SJSA1 (cell line): ENCODE measurements around the gene PPT1. TPM values are rescaled to one million over a fixed set of nuclear protein-coding genes. Genes with fewer than 3 reads are reported as not detected.
"Not testable (repeated sequence)": the region's sequence is repeated elsewhere in the genome, so short reads cannot be mapped to it uniquely, and the experiment has no call there.

Experiments used
- DNase-seq, 2 experiments: peaks; one replicate each; pipeline ENCODE4 v3.0.0-alpha.2; 2015 to 2020; ENCODE audit warnings: low spot score in 2 of 2, low read depth in 1 of 2
- H3K27ac ChIP-seq: fragments of 250-450 bp; sonication (Bioruptor Pico); 2 replicates; pipeline ENCODE4 v1.5.1; 2020; ENCODE audit warnings: mild to moderate bottlenecking, moderate library complexity
- H3K27me3 ChIP-seq: fragments of 250-450 bp; sonication (Bioruptor Pico); replicated peaks from 2 replicates; pipeline ENCODE4 v1.5.1; 2020; ENCODE audit warnings: mild to moderate bottlenecking, moderate library complexity
- H3K36me3 ChIP-seq: fragments of 250-450 bp; sonication (Bioruptor Pico); 2 replicates; pipeline ENCODE4 v1.5.1; 2020; ENCODE audit warnings: mild to moderate bottlenecking
- H3K4me1 ChIP-seq: fragments of 250-450 bp; sonication (Bioruptor Pico); replicated peaks from 2 replicates; pipeline ENCODE4 v1.6.1; 2021; ENCODE audit warnings: mild to moderate bottlenecking
- H3K4me3 ChIP-seq: fragments of 250-450 bp; sonication (Bioruptor Pico); 2 replicates; pipeline ENCODE4 v1.5.1; 2020; ENCODE audit warnings: mild to moderate bottlenecking
- H3K9me3 ChIP-seq: fragments of 250-450 bp; sonication (Bioruptor Pico); replicated peaks from 2 replicates; pipeline ENCODE4 v1.5.1; 2020; ENCODE audit warnings: mild to moderate bottlenecking
- total RNA-seq: library from RNA; depleted of rRNA; stranded (reverse); fragments of >200 nt; shearing (Covaris generic); gene quantifications from 2 replicates; pipeline ENCODE4 v1.2.3, GENCODE V29; 2014

The PPT1 gene
- total RNA-seq, 1 experiment from 2014 or later, result 109 TPM

DNA sequence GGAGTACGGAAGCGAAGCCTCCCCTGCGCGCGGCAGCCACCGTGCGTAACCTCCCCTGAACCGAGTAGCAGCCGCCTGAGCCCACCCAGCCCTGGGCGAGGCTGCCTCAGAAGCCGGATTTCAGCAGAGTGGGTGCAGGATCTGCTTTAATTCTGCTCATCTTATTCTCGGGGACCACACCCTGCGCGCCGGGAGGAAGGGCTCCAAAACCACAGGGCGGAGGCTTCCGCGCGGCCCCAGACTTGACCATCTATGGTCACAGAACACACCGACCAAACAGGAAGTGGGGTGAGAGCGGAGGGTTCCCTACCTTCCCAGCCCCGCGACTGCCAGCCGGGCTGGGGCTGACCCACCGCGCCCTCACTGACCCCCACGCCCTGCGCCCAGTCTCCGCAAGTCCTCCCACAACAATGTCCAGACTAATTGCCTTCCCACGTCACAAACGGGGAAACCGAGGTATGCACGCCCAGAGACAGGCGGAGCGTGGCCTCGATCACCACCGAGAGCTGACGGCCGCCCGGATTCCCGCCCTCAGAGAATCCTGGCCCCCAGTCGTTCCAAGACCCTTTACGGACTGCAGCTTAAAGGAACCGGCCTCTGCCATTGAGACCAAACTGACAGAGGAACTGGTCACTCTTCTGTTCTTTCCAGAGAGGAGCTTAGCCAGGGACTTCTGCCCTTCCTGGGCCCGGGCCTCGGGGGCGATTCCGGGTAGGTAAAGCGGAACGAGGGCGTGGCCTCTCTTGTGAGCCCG lies 57.1 kb downstream of the PPT1 start:
- Histone ChIP-seq H3K27ac (peak overlapping the region; percentile 98), H3K27me3 (no peaks in the 10 kb centered on the region), H3K4me3 (peak overlapping the region; percentile 83), H3K36me3 (peaks cover 36% of the 10 kb centered on the region), H3K4me1 (peaks cover 34% of the 10 kb centered on the region), H3K9me3 (no peaks in the 10 kb centered on the region)
- peak; percentile 97 for DNase-seq

DNA sequence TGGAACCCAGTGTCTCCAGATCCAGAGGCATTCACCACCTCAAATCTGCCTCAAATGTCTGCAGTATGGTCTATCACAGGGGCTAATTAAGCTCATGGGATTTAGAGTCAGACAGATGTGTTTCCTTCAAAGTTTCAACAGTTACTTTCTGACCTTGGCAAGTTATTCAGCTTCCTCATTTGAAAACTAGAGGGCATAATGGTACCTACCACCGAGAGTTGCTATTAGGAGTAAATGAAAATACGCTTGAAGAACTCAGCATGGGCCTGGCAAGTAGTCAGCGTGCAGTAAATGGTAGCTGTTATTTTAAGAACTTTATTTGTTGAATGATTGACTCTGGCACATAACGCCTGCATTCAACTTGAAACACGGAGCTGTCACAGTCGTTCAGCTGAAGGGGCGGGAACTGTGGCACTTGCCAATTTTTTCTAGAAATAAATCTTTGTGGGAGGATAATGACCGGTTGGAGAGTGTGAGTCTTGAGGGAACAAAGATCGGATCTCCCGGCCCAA lies 57.8 kb downstream of the PPT1 start:
- peak overlapping the region; percentile 83 for H3K4me3 ChIP-seq
- H3K36me3 ChIP-seq, result peaks cover 33% of the 10 kb centered on the region
- no peaks in the 10 kb centered on the region for H3K27me3 ChIP-seq
- DNase-seq, result no peak
- no peaks in the 10 kb centered on the region for H3K9me3 ChIP-seq
- peaks cover 33% of the 10 kb centered on the region for H3K4me1 ChIP-seq
- H3K27ac ChIP-seq, result peak overlapping the region; percentile 98

DNA sequence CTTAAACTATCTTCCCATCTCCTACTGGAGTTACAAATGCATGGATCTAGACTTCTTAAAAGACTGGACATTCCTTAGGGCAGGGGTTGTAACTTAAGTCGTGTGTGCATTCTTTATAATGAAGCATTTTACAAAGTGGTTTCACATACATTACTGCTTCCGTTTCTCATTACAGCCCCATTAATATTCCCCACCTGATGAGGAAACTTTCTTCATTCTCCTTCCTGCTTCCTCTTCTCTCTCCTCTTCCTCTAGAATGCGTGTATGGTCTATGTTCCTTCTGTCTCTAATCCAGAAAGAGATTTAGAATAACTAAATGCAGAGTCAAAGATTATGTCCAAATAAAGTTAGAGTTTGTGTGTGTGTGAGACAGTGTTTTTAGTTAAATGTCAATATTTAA lies 58.4 kb downstream of the PPT1 start:
- Histone ChIP-seq H3K4me1 (peaks cover 33% of the 10 kb centered on the region), H3K4me3 (no peak overlapping the region), H3K36me3 (peaks cover 30% of the 10 kb centered on the region), H3K9me3 (no peaks in the 10 kb centered on the region), H3K27me3 (no peaks in the 10 kb centered on the region), H3K27ac (peak overlapping the region; percentile 98)
- no peak for DNase-seq

DNA sequence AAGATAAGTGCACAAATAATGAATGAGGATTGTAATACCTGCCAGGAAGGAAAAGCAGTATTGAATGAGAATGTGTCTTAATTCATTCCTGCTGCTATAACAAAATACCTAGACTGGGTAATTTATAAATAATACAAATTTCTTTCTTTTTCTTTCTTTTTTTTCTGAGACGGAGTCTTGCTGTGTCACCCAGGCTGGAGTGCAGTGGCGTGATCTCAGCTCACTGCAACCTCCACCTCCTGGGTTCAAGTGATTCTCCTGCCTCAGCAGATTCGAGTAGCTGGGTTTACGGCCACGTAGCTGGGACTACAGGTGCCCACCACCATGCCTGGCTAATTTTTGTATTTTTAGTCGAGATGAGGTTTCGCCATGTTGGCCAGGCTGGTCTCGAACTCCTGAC lies 59.8 kb downstream of the PPT1 start:
- Histone ChIP-seq H3K4me1 (peaks cover 26% of the 10 kb centered on the region), H3K36me3 (peaks cover 17% of the 10 kb centered on the region)
- not testable (repeated sequence) for DNase-seq, H3K9me3 ChIP-seq, H3K4me3 ChIP-seq, H3K27ac ChIP-seq, H3K27me3 ChIP-seq

DNA sequence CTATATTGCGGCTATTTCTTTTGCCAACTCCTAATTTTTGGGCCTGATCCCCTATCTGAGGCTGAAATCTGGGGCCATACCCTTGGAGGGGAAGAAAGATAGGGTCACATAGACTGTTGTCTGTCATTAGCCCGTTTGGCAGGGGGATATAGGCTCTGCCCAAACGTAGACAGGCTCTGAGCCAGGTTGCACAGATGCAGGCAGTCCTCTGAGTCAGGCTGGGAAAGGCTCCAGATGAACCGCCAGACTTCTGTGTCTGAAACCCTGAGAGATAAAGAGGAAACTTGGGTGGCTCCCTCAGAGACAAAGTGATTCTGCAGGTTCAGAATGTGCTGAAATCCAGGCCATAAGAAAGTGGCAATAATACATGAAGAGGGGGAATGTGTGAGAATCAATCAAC lies 60.5 kb downstream of the PPT1 start:
- peaks cover 25% of the 10 kb centered on the region for H3K4me1 ChIP-seq
- H3K27ac ChIP-seq, result no peak overlapping the region
- no peaks in the 10 kb centered on the region for H3K9me3 ChIP-seq
- H3K36me3 ChIP-seq, result peaks cover 12% of the 10 kb centered on the region
- no peak overlapping the region for H3K4me3 ChIP-seq
- no peak for DNase-seq
- no peaks in the 10 kb centered on the region for H3K27me3 ChIP-seq

DNA sequence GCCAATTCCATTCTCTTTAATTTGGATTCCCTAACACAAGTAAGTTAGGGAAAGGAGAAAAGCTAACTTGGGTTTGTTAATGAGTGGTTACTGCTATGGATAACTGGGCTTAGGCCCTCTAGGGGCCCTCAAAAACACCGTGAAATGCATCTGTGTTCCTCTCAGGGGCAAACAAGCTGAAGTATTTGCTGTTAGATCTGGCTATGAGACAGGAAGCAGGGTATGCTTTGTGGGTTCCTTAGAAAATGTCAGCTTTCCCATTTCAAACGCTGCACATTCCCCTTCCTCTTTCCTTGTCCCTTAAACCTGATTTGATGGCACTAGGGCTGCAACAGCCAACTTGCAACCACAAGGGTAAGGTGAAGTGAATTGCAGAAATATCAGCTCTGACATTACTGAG lies 62.2 kb downstream of the PPT1 start:
- no peak overlapping the region for H3K27ac ChIP-seq
- H3K4me1 ChIP-seq, result peaks cover 38% of the 10 kb centered on the region
- no peak overlapping the region for H3K4me3 ChIP-seq
- no peaks in the 10 kb centered on the region for H3K36me3 ChIP-seq
- no peak for DNase-seq
- no peaks in the 10 kb centered on the region for H3K9me3 ChIP-seq
- H3K27me3 ChIP-seq, result no peaks in the 10 kb centered on the region

DNA sequence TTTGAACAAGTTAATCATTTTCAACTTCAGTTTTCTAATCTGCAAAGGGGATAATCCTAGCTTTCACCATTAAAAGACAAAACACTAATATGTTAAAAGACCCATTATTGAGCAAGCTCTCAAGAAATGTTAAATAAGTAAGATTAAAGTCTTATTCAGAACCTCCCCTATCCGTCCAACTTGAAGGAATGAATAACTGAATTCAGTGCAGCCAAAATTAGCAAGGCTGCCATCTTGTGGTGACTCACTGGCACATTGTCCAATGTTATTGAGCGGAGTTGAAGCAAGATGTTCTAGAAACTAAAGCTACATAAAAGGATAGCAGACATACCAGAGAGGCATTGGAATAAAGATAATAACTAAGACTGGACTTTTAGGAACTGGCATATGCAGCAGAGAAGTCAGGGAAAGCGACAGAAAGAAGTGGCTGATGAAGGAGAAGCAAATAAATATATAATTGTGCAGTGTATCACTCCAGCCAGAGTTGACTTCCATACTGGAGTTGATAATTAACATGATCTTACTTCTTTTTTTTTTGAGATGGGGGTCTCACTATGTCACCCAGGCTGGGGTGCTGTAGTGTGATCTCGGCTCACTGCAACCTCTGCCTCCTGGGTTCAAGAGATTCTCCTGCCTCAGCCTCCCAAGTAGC lies 64.7 kb downstream of the PPT1 start:
- peak; percentile 55 to 56 for DNase-seq
- no peak overlapping the region for H3K27ac ChIP-seq
- no peaks in the 10 kb centered on the region for H3K9me3 ChIP-seq
- H3K36me3 ChIP-seq, result no peaks in the 10 kb centered on the region
- peaks cover 27% of the 10 kb centered on the region for H3K4me1 ChIP-seq
- no peaks in the 10 kb centered on the region for H3K27me3 ChIP-seq
- no peak overlapping the region for H3K4me3 ChIP-seq

DNA sequence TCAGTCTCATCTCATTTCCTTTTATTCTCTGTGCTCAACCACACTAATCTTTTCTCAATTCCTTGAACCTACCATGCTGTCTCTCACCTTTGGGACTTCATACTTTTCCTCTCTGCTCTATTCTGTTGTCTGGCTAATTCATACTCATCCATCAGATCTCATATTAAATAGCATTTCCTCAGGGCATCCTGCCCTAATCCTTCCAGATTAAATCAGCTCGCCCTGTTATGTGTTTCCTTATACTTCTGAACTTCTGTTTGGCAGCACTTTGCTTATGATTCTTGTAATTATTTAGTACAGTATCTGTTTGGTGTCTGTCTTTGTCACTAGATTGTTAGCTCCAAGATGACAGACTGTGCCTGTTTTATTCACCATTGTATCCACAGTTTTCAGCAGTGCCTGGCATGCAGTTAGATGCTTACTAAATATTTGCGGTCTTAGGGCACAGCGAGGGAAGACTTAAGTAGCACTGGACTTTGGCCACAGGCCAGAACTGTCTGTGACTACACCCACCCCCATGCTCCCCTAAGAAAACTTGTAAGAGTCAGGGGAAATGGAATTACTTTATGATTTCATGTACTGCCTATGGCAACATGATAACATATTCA lies 66.4 kb downstream of the PPT1 start:
- Histone ChIP-seq H3K9me3 (peaks cover 5% of the 10 kb centered on the region), H3K4me3 (no peak overlapping the region), H3K4me1 (peaks cover 21% of the 10 kb centered on the region), H3K27me3 (no peaks in the 10 kb centered on the region), H3K27ac (peak overlapping the region; percentile 11; the same call in 1 of the 2 replicates), H3K36me3 (no peaks in the 10 kb centered on the region)
- peak; percentile 65 to 74 for DNase-seq

DNA sequence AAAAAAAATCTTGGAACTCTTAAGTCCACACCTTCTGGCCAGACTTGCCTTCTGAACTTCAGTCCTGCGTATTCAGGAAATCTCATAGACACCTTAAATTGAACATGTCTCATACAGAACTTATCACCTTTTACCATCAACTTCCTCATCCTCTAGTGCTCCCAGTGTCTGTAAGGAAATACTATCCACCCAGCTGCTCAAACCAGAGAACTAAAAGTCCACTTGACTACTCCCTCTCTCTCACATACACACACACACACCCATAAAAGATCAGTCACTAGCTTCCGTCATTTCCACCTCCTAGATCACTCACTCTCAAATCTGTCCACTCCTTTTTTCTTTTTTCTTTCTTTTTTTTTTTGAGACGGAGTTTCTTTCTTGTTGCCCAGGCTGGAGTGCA lies 67.4 kb downstream of the PPT1 start:
- Histone ChIP-seq H3K4me1 (peaks cover 21% of the 10 kb centered on the region), H3K36me3 (no peaks in the 10 kb centered on the region), H3K27me3 (no peaks in the 10 kb centered on the region), H3K27ac (no peak overlapping the region), H3K9me3 (peaks cover 5% of the 10 kb centered on the region), H3K4me3 (no peak overlapping the region)
- DNase-seq, result no peak

DNA sequence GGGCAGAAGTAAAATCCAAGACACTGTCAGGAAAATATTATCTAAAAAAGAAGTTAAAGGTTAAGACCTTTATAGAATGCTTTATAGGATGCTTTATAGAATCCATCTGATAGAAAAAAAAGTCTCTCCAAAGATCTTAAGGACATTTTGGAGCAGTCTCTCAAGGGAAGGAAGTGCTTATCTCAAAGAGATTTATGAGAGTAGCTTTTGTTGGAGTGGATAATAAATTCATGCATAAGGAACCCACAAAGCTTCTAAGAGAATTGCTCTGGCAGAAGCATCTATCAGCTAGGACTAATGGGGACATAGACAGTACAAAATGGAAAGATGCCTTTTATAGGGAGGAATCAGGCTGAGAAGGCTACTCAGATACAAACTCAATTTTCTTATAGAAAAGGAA lies 69.4 kb downstream of the PPT1 start:
- Histone ChIP-seq H3K9me3 (peaks cover 5% of the 10 kb centered on the region), H3K4me3 (no peak overlapping the region), H3K27me3 (no peaks in the 10 kb centered on the region), H3K27ac (no peak overlapping the region), H3K4me1 (peaks cover 21% of the 10 kb centered on the region), H3K36me3 (no peaks in the 10 kb centered on the region)
- DNase-seq, result no peak

DNA sequence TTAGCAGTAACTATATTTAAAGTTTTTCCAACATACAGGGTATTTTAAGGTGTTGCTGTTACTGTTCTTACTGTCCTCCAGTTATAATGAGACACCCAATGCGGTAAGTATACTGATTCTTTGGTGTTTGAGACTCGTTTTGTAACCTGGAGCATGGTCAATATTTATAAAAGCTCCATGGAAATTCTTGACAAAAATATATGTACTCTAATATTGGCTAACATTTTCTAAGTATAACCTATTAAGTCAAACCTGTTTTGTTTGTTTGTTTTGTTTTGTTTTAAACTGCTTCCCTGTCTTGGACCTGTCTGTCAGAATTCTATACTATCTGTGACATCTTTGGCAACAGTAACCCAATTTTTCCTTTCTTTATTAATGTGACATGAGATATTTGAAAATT lies 72.4 kb downstream of the PPT1 start:
- no peaks in the 10 kb centered on the region for H3K36me3 ChIP-seq
- H3K27me3 ChIP-seq, result no peaks in the 10 kb centered on the region
- H3K27ac ChIP-seq, result no peak overlapping the region
- peaks cover 13% of the 10 kb centered on the region for H3K4me1 ChIP-seq
- H3K9me3 ChIP-seq, result peaks cover 5% of the 10 kb centered on the region
- H3K4me3 ChIP-seq, result no peak overlapping the region
- DNase-seq, result no peak

DNA sequence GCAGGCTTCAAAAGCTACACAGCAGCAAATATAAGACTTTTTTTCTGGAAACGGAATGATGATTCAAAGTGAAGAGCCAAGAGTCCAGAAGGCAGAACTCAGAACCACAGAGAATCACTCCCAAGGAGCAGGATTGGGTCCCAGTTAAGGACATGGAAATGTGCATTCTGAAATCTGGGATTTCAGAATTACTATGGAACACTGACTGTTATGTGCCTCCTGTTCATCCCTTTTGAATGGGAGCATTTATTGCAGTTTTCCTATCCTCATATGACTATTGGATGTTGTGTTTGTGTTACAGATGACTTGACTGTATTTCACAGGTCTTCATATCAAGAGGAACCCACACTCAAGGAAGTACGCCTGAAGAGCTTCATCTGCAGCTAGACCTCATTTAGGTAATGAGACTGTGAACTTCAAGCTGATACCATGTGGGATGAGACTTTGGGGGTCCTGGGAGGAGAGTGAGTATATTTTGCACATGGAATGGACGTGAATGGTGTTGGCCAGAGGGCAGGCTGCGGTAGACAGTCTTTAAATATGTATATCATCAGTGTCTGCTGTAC lies 73.6 kb downstream of the PPT1 start:
- no peak for DNase-seq
- no peaks in the 10 kb centered on the region for H3K36me3 ChIP-seq

More for the DNA sequence above, 73.6 kb downstream of the PPT1 start:
- no peak overlapping the region for H3K4me3 ChIP-seq
- H3K27me3 ChIP-seq, result no peaks in the 10 kb centered on the region
- no peak overlapping the region for H3K27ac ChIP-seq
- H3K4me1 ChIP-seq, result peaks cover 13% of the 10 kb centered on the region
- peaks cover 5% of the 10 kb centered on the region for H3K9me3 ChIP-seq
